Measurements from ENCODE around the gene KNSTRN. TPM values are rescaled to one million over a fixed set of nuclear protein-coding genes. Genes with fewer than 3 reads are reported as not detected.

The KNSTRN gene
- total RNA-seq, 1 donor from 2014 or later: 30.0 TPM

GRCh38 chr15:40430271-40430805 is 47.8 kb downstream of the KNSTRN start:
- peaks cover 32% of the 10 kb centered on the region for H3K27me3 ChIP-seq (ENCODE audit: control insufficient read depth, insufficient read depth, low read length)
- no peaks in the 10 kb centered on the region for H3K36me3 ChIP-seq (ENCODE audit: control insufficient read depth, insufficient read depth, low read length)
- TF ChIP-seq CTCF (IDR thresholded peaks at IDR 0.05; ENCODE audit: insufficient read depth, low read length, poor library complexity, severe bottlenecking): no peak
- DNase-seq (ENCODE audit: low read depth): no peak
- no peak overlapping the region for H3K4me3 ChIP-seq (ENCODE audit: low read depth, low read length)

GRCh38 chr15:40435023-40435709 is 52.6 kb downstream of the KNSTRN start:
- peaks cover 62% of the 10 kb centered on the region for H3K27me3 ChIP-seq (ENCODE audit: control insufficient read depth, insufficient read depth, low read length)
- H3K4me3 ChIP-seq (ENCODE audit: low read depth, low read length): no peak overlapping the region
- H3K36me3 ChIP-seq (ENCODE audit: control insufficient read depth, insufficient read depth, low read length): no peaks in the 10 kb centered on the region
- DNase-seq (ENCODE audit: low read depth): no peak
- TF ChIP-seq CTCF (IDR thresholded peaks at IDR 0.05; ENCODE audit: insufficient read depth, low read length, poor library complexity, severe bottlenecking): no peak

- H3K4me3 ChIP-seq (ENCODE audit: low read depth, low read length): peak overlapping the region; percentile 28
- TF ChIP-seq CTCF (IDR thresholded peaks at IDR 0.05; ENCODE audit: insufficient read depth, low read length, poor library complexity, severe bottlenecking): no peak
- no peaks in the 10 kb centered on the region for H3K36me3 ChIP-seq (ENCODE audit: control insufficient read depth, insufficient read depth, low read length)
- DNase-seq (ENCODE audit: low read depth): no peak
- peaks cover 62% of the 10 kb centered on the region for H3K27me3 ChIP-seq (ENCODE audit: control insufficient read depth, insufficient read depth, low read length)
Observed at GRCh38 chr15:40435710-40436089, 53.2 kb downstream of the KNSTRN start.

GRCh38 chr15:40436116-40436891 is 53.8 kb downstream of the KNSTRN start:
- TF ChIP-seq CTCF (IDR thresholded peaks at IDR 0.05; ENCODE audit: insufficient read depth, low read length, poor library complexity, severe bottlenecking): no peak
- Histone ChIP-seq H3K4me3 (ENCODE audit: low read depth, low read length) (peak overlapping the region; percentile 28), H3K27me3 (ENCODE audit: control insufficient read depth, insufficient read depth, low read length) (peaks cover 62% of the 10 kb centered on the region), H3K36me3 (ENCODE audit: control insufficient read depth, insufficient read depth, low read length) (no peaks in the 10 kb centered on the region)
- no peak for DNase-seq (ENCODE audit: low read depth)

GRCh38 chr15:40436892-40437751 is 54.6 kb downstream of the KNSTRN start:
- H3K4me3 ChIP-seq (ENCODE audit: low read depth, low read length): no peak overlapping the region
- TF ChIP-seq CTCF (IDR thresholded peaks at IDR 0.05; ENCODE audit: insufficient read depth, low read length, poor library complexity, severe bottlenecking): no peak
- peaks cover 62% of the 10 kb centered on the region for H3K27me3 ChIP-seq (ENCODE audit: control insufficient read depth, insufficient read depth, low read length)

More at GRCh38 chr15:40436892-40437751, 54.6 kb downstream of the KNSTRN start:
- no peak for DNase-seq (ENCODE audit: low read depth)
- no peaks in the 10 kb centered on the region for H3K36me3 ChIP-seq (ENCODE audit: control insufficient read depth, insufficient read depth, low read length)

Measured in kidney epithelial cell (primary cell).